GM10266 (cell line): Measurements from ENCODE around the gene LPP.

Experiments used
- DNase-seq: peaks from one replicate; pipeline ENCODE4 v3.0.0; 2012; ENCODE audit errors: extremely low spot score
- CTCF ChIP-seq: IDR thresholded peaks from 2 replicates; pipeline ENCODE4 v1.5.1; 2012; ENCODE audit warnings: mild to moderate bottlenecking, low read depth; ENCODE audit not compliant: control insufficient read depth, insufficient read depth; ENCODE audit errors: missing control alignments

LPP gene

GRCh38 chr3:188262913-188263683 lies 109.1 kb downstream of the LPP start:
- DNase-seq = no peak
- TF ChIP-seq CTCF = no peak

- no peak for TF ChIP-seq CTCF
- DNase-seq = no peak
These were observed 110.6 kb downstream of the LPP start for GRCh38 chr3:188264226-188265207.

GRCh38 chr3:188266562-188267274 lies 112.8 kb downstream of the LPP start:
- TF ChIP-seq CTCF = no peak
- DNase-seq = no peak

GRCh38 chr3:188267790-188268335 lies 113.9 kb downstream of the LPP start:
- DNase-seq = no peak

GRCh38 chr3:188268336-188268735 lies 114.4 kb downstream of the LPP start:
- no peak for DNase-seq
- TF ChIP-seq CTCF = no peak

More at GRCh38 chr3:188267790-188268335, 113.9 kb downstream of the LPP start:
- TF ChIP-seq CTCF = no peak

GRCh38 chr3:188269040-188269439 lies 115.1 kb downstream of the LPP start:
- TF ChIP-seq CTCF = no peak
- DNase-seq = no peak
